HG03066 (cell line): ENCODE measurements around the gene THBS2.

ENCODE experiments used
- ATAC-seq: cut with Tn5 transposase; IDR thresholded peaks from one replicate; pipeline ENCODE4 v1.9.1; 2021; ENCODE audit warnings: low read depth; ENCODE audit not compliant: unreplicated experiment

Gene THBS2

DNA sequence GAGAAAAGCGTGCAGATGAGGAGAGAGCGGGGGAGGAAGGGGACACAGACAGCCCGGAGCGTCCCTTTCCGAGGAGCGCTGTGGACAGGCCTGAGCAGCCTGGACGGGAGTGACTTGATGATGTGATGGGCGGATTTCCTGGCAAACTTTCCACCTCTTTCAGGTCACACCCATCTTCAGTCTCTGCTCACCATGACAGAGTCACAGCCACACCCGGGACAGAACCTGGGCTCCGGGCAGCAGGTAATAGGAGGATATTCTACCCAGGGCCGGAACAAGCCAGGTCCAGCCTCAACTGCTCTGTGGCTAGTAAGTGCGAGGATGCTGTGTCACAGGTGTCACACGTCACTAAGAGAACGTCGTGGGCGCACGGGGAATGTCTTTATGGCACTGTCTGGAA is 84.3 kb downstream of the THBS2 start:
- no peak for ATAC-seq

DNA sequence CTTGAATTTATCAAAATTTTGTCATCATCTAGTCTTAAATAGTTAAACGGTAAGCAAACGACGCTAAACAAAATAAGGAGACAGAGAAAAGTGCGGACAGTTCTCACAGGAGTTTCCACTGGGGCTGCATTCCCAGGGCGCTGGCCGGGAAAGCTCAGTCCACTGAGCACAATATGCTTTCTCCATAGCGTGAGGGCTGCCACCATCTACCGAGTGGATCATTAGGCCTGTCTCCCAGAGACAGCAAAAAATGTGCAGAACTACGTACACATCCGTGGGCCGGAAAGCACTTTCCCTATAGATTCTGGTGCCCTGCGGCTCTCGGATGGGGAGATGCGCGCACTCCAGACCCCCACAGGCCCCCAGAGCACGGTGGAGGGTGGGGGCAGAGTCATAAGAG is 84.9 kb downstream of the THBS2 start:
- no peak for ATAC-seq

- ATAC-seq: no peak
Observed at GRCh38 chr6:169168302-169168630, 85.4 kb downstream of the THBS2 start.

DNA sequence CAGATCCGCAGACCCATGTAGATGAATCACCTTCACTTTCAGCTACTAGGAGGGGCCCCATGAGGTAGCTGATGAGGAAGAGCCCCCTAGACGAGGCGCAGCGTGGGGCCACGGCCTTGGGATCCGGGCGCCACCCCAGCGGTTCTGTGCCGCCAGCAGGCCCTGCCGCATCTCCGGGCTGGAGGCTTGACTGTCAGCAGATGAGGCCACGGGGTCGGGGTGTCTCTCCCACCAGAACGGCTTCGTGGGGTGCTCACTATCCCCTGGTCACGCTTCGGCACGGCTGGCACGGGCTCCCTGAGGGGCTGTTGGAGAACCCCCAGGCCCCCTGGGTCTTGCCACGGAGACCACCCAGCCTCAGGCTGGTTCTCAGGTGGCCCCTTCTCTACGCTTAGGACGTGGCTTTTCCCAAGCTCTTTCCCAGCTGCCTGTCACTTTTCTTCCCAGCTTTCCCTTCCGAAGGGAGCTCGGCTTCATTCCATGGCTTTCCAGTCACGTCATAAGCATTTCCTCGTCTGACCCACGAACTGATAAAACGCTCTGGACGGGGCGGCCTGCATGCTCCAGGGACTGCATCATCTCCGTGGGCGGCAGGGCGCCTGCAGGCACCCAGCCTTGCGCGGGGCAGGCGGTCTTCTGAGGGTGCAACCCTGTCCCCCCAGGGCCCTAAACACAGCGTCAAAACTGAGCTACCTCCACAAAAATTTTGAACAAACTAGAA is 85.9 kb downstream of the THBS2 start:
- ATAC-seq: no peak

DNA sequence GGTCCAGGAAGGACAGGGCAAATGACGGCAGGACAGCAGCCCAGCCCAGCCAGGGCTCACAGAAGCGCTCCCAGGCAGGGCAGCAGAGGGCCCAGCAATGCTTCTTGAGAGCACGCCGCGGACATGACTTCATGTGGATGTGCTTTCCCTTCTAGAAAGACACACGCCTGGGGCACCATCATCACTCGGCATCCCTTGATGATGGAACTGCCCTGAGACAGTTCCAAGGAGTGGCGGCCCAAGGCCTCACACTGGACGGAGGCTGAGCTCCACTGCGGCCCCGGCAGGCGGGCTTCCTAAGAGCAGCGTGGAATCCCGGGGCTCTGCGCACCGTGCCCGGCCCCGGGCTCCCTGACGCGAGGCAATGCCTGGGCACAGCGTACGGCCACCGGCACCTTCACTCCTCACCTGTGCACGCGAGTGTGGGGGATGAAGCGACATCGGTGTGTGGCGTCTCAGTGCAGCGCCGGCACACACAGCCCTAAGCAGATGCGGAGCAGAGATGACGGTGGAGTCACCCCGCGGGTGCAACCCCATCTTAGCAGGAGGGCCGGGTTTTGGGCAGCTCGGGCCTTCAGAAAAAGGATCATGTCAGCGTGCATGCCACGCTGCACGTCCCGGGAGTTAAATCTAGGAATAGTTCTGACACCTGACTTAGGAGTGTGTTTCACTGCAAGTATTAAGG is 86.6 kb downstream of the THBS2 start:
- ATAC-seq: no peak
